ENCODE results near the gene ASH1L.
"Not testable (repeated sequence)": the region's sequence is repeated elsewhere in the genome, so short reads cannot be mapped to it uniquely, and the experiment has no call there.

The ASH1L gene, protein sequence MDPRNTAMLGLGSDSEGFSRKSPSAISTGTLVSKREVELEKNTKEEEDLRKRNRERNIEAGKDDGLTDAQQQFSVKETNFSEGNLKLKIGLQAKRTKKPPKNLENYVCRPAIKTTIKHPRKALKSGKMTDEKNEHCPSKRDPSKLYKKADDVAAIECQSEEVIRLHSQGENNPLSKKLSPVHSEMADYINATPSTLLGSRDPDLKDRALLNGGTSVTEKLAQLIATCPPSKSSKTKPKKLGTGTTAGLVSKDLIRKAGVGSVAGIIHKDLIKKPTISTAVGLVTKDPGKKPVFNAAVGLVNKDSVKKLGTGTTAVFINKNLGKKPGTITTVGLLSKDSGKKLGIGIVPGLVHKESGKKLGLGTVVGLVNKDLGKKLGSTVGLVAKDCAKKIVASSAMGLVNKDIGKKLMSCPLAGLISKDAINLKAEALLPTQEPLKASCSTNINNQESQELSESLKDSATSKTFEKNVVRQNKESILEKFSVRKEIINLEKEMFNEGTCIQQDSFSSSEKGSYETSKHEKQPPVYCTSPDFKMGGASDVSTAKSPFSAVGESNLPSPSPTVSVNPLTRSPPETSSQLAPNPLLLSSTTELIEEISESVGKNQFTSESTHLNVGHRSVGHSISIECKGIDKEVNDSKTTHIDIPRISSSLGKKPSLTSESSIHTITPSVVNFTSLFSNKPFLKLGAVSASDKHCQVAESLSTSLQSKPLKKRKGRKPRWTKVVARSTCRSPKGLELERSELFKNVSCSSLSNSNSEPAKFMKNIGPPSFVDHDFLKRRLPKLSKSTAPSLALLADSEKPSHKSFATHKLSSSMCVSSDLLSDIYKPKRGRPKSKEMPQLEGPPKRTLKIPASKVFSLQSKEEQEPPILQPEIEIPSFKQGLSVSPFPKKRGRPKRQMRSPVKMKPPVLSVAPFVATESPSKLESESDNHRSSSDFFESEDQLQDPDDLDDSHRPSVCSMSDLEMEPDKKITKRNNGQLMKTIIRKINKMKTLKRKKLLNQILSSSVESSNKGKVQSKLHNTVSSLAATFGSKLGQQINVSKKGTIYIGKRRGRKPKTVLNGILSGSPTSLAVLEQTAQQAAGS (N-terminal part only)

DNA sequence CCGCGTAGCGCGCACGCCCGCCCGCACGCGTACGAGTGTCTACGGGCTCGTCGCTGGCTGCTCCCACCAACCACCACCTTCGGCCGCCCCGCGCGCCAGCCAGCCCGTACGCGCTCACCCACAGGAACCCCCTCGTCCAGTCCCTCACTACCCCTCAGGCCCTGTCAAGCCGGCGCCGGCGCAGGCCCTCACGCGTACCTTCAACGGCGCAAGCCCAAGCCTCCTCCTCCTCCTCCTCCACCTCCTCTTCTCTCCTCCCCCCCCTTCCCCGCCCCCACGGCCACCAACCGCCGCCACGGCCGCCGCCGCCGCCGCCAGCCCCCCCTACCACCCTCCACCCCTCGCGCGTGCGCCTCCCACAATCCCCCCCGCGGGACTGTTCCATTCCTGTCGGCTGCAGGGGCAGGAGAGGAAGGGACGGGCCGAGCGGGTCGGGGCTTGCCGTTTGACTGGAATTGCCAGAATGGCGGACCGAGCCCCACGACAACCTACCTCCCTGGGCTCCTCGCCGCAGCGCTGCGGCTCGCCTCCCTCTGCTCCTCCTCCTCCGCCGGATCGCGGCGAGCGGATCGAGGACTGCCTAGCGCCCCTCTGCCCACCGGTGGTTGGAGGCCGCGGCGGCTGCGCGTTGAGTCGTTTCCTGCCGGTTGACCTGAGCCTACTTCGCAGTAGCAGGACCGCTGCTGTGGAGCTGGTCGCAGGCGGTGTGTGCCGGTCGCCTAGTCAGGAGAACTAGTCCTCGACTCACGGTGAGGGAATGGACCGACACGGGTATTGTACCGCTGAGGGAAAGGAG lies at the start of gene ASH1L:
Gene ASH1L (minus strand): TSS at position 223 of the 796 bp plus-strand sequence. CDS start 41,284 bp downstream, outside the sequence.
- peak; percentile 98 for DNase-seq

DNA sequence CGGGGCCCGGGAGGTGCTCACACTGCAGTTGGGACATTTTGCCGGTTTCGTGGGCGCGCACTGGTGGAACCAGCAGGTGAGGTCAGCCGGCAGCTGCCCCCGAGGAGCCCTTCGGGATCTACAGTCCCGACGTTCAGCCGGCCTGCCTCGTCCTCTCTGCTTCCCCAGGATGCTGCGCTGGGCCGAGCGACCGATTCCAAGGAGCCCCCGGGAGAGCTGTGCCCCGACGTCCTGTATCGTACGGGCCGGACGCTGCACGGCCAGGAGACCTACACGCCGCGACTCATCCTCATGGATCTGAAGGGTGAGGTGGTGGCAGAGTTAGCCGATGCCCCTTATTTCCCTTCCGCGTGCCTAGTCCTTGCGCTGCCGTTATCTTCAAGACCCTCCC lies 47.6 kb upstream of the ASH1L start:
- not testable (repeated sequence) for DNase-seq

DNA sequence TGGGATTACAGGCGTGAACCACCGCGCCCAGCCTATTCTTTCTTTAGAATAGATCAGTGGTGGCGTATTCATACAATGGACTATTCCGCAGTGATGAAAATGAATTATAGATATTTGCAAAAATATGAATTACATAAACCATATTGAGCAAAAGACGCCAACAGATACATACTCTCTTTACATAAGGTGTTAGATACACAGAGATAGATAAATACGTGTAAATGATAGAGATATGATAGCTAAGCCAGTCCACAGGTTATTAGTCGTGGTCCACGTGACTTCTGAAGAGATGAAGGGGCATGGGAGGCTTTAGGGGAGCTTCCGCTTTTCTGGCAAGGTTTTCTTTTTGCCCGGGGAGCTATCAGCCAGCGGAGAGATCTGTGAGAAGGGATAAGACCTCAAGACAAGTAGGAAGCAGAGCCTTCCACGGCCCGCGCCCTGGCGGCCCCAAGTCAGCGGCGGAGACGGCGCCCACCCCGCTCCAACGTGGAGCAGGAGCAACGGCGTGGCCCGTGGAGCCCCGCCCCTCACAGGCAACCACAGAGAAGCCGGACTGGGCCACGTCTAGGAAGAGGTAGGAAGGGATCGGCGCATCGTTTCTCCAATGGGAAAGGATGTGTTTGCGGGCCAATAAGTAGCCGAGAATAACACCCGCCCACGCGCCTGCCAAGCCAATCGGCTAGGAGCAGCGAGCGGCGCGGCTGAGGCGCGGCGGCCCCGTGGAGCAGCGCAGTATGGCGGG lies 47.1 kb upstream of the ASH1L start, which contains the start of gene MSTO1:
Gene MSTO1 (plus strand): TSS at position 704 of the 742 bp plus-strand sequence. CDS start 31 bp downstream, at position 735.
- peak; percentile 97 for DNase-seq

DNA sequence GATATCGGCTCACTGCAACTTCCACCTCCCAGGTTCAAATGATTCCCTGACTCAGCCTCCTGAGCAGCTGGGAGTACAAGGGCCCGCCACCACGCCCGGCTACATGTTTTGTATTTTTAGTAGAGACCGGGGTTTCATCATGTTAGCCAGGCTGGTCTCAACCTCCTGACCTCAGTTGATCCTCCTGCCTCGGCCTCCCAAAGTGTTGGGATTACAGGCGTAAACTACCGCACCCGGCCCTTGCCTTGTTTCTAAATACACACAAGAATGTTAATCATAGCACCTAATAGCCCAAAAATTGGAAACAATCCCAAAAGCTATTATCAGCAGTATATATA lies 46.3 kb upstream of the ASH1L start:
- DNase-seq, result no peak

DNA sequence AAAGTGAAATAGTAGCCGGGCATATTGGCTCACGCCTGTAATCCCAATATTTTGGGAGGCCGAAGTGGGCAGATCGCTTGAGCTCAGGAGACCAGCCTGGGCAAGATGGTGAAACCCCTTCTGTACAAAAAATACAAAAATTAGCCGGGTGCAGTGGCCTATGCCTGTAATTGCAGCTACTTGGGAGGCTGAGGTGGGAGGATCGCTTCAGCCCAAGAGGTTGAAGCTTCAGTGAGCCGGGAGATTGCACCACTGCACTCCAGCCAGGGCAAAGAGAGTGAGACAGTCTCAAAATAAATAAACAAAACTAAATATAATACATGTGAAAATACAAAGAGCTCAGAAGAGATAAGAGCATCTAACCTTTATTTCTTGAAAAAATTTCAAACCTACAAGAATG lies 45.1 kb upstream of the ASH1L start:
- DNase-seq, result no peak

DNA sequence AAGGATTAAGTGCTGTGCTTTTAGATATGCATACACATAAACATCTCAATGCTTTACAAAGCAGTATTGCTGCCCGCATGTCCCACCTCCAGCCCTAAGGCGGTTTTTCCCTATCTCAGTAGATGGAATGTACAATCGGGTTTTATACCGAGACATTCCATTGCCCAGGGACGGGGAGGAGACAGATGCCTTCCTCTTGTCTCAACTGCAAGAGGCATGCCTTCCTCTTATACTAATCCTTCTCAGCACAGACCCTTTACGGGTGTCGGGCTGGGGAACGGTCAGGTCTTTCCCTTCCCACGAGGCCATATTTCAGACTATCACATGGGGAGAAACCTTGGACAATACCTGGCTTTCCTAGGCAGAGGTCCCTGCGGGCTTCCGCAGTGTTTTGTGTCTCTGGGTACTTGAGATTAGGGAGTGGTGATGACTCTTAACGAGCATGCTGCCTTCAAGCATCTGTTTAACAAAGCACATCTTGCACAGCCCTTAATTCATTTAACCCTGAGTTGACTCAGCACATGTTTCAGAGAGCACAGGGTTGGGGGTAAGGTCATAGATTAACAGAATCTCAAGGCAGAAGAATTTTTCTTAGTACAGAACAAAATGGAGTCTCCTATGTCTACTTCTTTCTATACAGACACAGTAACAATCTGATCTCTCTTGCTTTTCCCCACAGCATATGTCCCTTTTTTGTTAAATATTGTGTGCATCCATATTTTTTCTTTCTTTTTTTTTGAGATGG lies 37.4 kb upstream of the ASH1L start:
- DNase-seq, result not testable (repeated sequence)

DNA sequence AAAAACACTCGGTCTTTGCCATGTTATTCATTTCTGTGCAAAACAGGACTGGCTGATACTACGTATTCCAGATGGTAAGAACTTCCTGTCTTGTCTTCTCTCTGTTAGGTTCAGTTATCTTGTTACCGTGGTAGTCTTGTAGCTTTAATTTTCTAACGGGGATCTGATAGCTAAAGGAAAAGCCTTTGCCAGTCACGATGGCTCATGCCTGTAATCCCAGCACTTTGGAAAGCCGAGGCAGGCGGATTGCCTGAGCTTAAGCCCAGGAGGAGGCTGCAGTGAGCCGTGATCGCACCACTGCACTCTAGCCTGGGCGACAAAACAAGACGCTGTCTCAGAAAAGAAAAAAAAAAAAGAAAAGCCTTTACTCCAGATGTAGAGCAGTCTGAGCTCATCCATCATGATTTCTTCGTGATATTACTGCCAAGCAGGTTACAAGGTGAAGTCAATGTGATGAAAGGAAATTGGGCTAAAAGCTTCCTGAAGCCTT lies 36.3 kb upstream of the ASH1L start:
- DNase-seq, result no peak

DNA sequence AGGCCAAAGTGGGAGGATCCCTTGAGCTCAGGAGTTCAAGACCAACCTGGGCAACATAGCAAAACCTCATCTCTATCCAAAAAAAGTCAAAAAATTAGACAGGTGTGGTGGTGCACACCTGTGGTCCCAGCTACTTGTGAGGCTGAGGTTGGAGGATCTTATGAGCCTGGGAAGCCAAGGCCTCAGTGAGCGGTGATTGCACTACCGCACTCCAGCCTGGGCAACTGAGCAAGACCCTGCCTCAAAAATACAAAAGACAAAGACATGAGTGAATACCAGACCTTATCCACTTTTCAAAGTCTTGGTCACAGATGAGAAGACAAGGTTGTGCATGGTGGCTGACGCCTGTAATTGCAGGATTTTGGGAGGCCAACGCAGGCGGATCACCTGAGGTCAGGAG lies 34.3 kb upstream of the ASH1L start:
- DNase-seq, result no peak

DNA sequence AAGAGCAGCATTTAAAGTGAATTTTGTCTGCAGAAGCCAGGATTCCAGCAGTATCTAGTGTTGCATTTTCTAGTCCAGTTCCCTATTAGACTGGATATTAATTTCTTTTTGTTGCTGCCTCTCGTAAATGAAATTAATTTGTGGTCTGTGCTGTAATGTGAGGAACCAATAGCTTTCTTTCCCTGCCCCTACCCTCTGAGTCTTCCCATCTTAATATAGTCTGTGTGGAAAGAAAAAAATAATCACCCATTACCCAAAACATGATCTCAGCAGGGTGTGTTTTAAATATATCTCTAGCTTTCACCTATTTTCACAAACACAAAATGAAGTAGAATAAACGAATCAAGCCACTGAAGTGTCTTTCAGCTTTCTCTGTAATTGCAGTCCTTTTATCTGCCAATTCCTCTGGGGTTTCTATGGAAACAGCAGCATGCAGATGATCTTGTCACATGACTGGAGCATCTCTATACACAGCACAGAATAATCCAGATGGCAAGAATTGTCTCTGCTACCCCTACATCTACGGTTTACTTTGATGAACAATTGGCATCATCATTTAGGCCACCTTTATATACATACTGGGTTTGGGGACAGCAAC lies 33.4 kb upstream of the ASH1L start:
- DNase-seq, result not testable (repeated sequence)

DNA sequence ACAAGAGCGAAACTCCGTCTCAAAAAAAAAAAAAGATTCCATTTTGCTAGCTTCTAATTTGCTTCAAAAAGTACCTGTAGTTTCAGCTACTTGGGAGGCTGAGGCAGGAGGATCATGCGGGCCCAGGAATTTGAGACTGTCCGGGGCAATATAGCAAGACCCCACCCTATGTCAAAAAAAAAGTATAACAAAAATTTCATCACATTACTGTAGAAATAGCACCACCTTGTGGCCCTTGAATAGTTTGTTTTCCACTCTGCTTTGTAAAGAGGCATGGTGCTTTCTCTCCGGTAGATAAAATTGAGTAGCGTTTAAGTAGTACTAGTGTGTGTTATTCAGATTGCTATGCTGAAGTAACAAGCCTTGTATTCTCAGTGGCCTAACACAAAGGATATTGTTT lies 29.2 kb upstream of the ASH1L start:
- no peak for DNase-seq

DNA sequence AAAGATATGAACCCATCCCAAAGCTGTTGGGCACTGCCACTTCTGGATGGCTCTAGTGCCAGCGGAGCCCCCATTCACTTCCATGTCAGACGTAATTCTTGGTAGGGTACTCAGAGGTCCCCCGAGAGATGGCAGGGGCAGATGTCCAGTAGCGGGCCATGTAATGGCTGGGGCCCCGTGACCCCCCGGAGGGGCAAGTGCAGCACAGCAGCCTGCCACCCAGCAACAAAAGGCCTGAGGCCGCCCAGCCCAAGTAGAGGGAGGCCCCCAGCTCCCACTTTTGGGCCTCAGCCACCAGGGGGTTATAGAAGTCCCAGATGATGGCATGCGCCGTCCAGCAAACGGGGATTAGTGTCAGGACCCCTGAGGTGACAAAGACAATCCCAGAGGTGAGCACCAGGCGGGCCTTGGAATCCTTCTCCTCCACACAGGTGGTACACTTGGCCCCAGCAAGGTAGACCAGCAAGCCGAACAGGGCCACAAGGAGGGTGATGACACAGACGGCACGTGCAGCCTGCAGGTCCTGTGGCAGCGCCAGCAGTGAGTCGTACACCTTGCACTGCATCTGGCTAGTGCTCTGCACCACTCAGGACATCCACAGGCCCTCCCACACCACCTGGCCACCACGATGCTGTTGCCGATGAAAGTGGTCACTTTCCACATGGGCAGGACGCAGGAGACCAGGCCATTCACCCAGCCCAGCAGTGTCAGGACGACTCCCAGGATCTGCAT lies 28.1 kb upstream of the ASH1L start:
- not testable (repeated sequence) for DNase-seq

DNA sequence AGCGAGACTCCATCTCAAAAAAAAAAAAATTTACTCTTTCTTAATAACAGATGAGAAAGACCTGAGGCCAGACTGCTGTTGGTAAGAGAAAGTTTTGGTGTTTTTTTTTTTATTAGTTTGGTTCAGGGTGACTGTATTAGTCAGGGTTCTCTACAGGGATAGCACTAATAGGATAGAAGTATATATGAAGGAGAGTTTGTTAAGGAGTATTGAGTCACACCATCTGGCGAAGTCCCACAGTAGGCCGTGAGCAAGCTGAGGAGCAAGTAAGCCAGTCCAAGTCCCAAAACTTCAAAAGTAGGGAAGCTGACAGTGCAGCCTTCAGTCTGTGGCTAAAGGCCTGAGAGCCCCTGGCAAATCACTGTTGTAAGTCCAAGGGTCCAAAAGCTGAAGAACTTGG lies 26.7 kb upstream of the ASH1L start:
- not testable (repeated sequence) for DNase-seq

DNA sequence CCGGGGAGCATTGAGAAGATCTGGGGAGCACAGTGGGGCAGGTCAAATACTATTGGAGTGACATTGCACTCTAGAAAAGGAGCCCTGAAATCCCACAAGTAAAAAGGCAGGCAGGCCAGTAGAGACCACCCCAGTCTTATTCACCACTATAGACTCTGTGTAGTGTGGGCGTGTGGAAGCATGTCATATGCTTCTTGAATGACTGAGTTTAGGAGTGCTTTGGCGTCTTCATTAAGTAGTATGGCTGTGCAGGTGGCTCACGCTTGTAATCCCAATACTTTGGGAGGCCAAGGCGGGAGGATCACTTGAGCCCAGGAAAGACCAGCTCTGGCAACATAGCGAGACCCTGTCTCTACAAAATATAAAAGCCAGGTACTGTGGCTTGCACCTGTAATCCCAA lies 21.2 kb upstream of the ASH1L start:
- DNase-seq, result not testable (repeated sequence)

DNA sequence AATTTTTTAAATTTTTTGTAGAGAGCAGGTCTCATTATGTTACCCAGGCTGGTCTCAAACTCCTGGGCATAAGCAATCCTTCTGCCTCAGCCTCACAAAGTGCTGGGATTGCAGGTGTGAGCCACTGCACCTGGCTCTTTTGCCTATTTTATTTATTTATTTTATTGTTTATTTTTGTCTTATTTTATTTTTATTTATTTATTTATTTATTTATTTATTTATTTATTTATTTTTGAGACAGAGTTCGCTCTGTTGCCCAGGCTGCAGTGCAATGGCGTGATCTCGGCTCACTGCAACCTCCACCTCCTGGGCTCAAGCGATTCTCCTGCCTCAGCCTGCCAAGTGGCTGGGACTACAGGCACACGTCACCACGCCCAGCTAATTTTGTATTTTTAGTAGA lies 13.0 kb upstream of the ASH1L start:
- not testable (repeated sequence) for DNase-seq

DNA sequence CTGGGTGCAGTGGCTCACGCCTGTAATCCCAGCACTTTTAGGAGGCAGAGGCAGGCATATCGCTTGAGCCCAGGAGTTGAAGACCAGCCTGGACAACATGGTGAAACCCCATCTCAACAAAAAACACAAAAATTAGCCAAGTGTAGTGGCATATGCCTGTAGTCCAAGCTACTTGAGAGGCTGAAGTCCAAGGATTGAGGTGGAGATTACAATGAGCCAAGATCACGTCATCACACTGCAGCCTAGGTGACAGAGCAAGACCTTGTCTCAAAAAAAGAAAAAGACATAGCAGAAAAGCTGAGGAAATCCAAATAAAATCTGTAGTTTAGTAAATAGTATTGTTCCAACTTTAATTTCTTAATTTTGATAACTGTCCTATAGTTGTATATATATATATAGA lies 11.5 kb upstream of the ASH1L start:
- no peak for DNase-seq

DNA sequence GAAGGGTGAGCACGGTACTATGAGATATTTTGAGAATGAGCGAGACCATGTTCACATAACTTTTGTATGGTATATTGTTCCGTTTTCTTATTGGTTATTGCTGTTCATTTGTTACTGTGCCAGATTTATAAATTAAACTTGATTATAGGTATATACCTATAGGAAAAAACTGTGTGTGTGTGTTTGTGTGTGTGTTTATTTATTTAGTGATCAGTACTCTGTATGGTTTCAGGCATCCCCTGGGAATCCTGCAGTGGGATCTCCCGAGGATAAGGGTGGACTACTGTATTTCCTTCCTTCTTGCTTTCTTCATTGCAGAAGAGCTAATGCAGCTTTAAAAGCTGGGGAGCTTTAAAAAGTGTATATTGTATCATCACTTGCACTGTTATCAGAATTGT lies 8.0 kb upstream of the ASH1L start:
- no peak for DNase-seq

DNA sequence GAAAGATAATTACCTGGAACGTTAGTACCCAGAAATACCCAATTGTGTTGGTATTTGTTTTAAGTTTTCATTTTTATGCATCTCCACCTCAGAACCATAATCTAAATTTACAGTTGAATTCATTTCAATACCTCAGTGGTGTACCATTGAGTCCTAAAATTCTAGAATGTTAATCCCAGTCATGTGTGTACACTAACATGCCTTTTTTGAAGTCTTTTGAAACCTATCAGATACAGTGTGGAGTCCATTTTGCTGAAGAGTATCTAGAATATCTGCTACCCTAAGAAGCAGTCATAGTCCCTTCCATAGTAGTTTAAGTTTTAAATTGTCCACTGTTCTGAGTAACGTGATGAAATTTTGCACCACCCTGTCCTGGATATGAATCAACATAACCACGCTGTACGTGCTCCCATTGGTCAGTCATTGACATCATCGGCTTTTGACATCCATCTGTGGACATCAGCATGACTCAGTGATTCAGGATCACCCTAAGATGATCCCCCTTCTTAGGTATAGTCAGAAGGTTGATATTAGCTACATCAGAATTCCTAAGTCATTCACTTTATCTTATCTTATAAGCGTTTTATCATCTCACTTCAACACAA lies 7.5 kb upstream of the ASH1L start:
- DNase-seq, result no peak

DNA sequence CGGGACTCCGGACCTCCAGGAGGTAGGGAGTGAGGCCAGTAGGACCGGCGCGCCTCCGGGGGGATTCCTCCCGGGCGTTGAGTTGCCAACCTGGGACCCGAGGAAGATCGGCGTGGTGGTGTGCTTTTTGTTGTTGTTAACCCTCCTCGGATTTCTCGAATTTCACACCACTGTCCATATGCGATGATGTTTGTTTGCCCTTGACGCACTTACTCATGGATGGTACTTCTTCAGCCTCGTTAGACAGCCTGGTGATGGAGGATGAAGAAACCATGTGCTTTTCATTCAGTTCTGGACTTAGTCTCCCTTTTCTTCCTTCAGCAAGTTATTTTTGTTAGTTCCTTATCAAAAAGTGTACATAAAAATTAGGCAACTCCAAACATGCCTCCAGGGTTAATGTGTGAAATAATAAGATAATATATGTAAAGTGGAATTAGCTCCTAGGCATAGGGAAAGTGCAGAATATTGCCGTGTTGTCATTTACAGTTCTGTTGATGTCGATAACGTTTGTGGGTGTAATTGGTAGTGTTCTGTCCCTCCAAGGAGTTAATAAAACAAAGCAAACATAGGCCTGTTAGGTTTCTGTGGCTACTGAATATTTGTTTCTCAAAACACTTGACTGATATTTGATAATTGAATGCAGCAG lies 897 bp upstream of the ASH1L start:
- DNase-seq, result not testable (repeated sequence)

Measured in activated CD8-positive, alpha-beta memory T cell treated with anti-CD3 and anti-CD28 coated beads for 24 hours (primary cell).